B cell (primary cell): ENCODE measurements around the gene MAF. TPM values are rescaled to one million over a fixed set of nuclear protein-coding genes. Genes with fewer than 3 reads are reported as not detected.

Experiments used
- ATAC-seq: fragments of 200-7000 bp; cut with Tn5 transposase; one replicate; pipeline ENCODE4 v1.10.0; 2021; ENCODE audit warnings: low read depth, mild to moderate bottlenecking, moderate number of reproducible peaks, moderate library complexity
- CTCF ChIA-PET: fragments of 350-600 bp; sonication (Branson Sonifier 250); formaldehyde crosslinking; loops from one replicate; lab custom pipeline; 2021; ENCODE audit warnings: antibody characterized with exemption, inconsistent platforms; lab: Charles Lee
- POLR2A ChIA-PET: fragments of 350-600 bp; sonication (Branson Sonifier 250); formaldehyde crosslinking; loops from one replicate; lab custom pipeline; 2021; ENCODE audit warnings: antibody characterized with exemption; lab: Charles Lee
- DNase-seq: peaks from one replicate; pipeline ENCODE4 v3.0.0; 2013
- H2AFZ ChIP-seq: 2 replicates; pipeline ENCODE4 v1.6.1; 2012; ENCODE audit warnings: mild to moderate bottlenecking, low read depth, low read length; ENCODE audit not compliant: insufficient read depth, poor library complexity, severe bottlenecking
- H3K27ac ChIP-seq, 2 donors: 1 replicate in 1 of 2; 2 replicates in 1 of 2; pipeline ENCODE4 v1.5.1; 2012 to 2013; ENCODE audit warnings: low read length in 2 of 2, mild to moderate bottlenecking in 2 of 2, moderate library complexity in 1 of 2
- H3K27me3 ChIP-seq, 4 experiments: fragments of 200-600 bp in 1 of 4; sonication (generic) in 1 of 4; replicated peaks in 1 of 4; 1 replicate in 2 of 4; 2 replicates in 2 of 4; pipeline versions ENCODE4 v1.6.1 to v1.7.0; 2013 to 2016; ENCODE audit warnings: low read length in 3 of 4, mild to moderate bottlenecking in 2 of 4, mixed read lengths in 1 of 4, moderate library complexity in 1 of 4; ENCODE audit not compliant: insufficient read depth in 4 of 4, control insufficient read depth in 3 of 4; ENCODE audit errors: control extremely low read depth in 1 of 4
- H3K36me3 ChIP-seq, 2 experiments: replicated peaks in 1 of 2; 1 replicate in 1 of 2; 2 replicates in 1 of 2; pipeline versions ENCODE4 v1.6.1 to v1.7.1; 2013; ENCODE audit warnings: low read length in 1 of 2; ENCODE audit not compliant: insufficient read depth in 2 of 2, control insufficient read depth in 1 of 2; ENCODE audit errors: control extremely low read depth in 1 of 2, extremely low read depth in 1 of 2
- H3K4me1 ChIP-seq, 2 donors: fragments of 200-600 bp in 1 of 2; sonication (generic) in 1 of 2; 1 replicate in 1 of 2; 2 replicates in 1 of 2; pipeline versions ENCODE4 v1.5.1 to v1.6.1; 2013 to 2017; ENCODE audit warnings: low read length in 2 of 2; ENCODE audit not compliant: control insufficient read depth in 2 of 2, insufficient read depth in 2 of 2
- H3K4me2 ChIP-seq: replicated peaks from 2 replicates; pipeline ENCODE3; 2012; ENCODE audit warnings: mild to moderate bottlenecking, low read depth, low read length; ENCODE audit not compliant: poor library complexity, severe bottlenecking
- H3K4me3 ChIP-seq, 5 experiments: fragments of 200-600 bp in 1 of 5; sonication (generic) in 1 of 5; 1 replicate in 3 of 5; 2 replicates in 2 of 5; pipeline versions ENCODE4 v1.5.1 to v1.7.0; 2011 to 2016; ENCODE audit warnings: low read length in 4 of 5, mild to moderate bottlenecking in 4 of 5, low read depth in 2 of 5, control low read depth in 1 of 5, moderate library complexity in 1 of 5; ENCODE audit not compliant: insufficient read depth in 1 of 5; ENCODE audit errors: control extremely low read depth in 1 of 5, extremely low read depth in 1 of 5
- H3K79me2 ChIP-seq: fragments of 200-600 bp; sonication (generic); one replicate; pipeline ENCODE4 v1.6.0; 2016; ENCODE audit warnings: low read length; ENCODE audit not compliant: control insufficient read depth, insufficient read depth
- H3K9ac ChIP-seq: fragments of 200-600 bp; sonication (generic); 2 replicates; pipeline ENCODE4 v1.6.1; 2017; ENCODE audit warnings: mild to moderate bottlenecking, low read length, moderate library complexity
- H3K9me3 ChIP-seq, 3 donors: one replicate each; pipeline versions ENCODE4 v1.6.1 to v1.7.1; 2013; ENCODE audit warnings: low read length in 2 of 3; ENCODE audit not compliant: control insufficient read depth in 2 of 3, insufficient read depth in 1 of 3; ENCODE audit errors: control extremely low read depth in 1 of 3
- H4K20me1 ChIP-seq: 2 replicates; pipeline ENCODE4 v1.6.0; 2012; ENCODE audit warnings: mild to moderate bottlenecking, low read length; ENCODE audit not compliant: insufficient read depth, control insufficient read depth, poor library complexity, severe bottlenecking
- H3K27ac Mint-ChIP-seq: one replicate; pipeline ENCODE4 v1.8.0; 2021; ENCODE audit warnings: mixed read lengths
- H3K27me3 Mint-ChIP-seq: one replicate; pipeline ENCODE4 v1.8.0; 2021; ENCODE audit warnings: mixed read lengths
- H3K4me1 Mint-ChIP-seq: one replicate; pipeline ENCODE4 v1.8.0; 2021; ENCODE audit warnings: mixed read lengths
- H3K4me3 Mint-ChIP-seq: one replicate; pipeline ENCODE4 v1.8.0; 2021; ENCODE audit warnings: mixed read lengths
- H3K9me3 Mint-ChIP-seq: one replicate; pipeline ENCODE4 v1.8.0; 2022; ENCODE audit warnings: mixed read lengths; ENCODE audit not compliant: insufficient read depth
- EZH2 ChIP-seq: IDR thresholded peaks from 2 replicates; pipeline ENCODE4 v1.6.1; 2012; ENCODE audit warnings: borderline replicate concordance, low read depth, mild to moderate bottlenecking, moderate library complexity, low read length; ENCODE audit not compliant: insufficient read depth, poor library complexity, severe bottlenecking
- WGBS: methylation state at CpG from one replicate; pipeline ENCODE4 v1.1.5; 2013; ENCODE audit warnings: missing lambda C conversion rate; ENCODE audit not compliant: insufficient coverage; 5-methylcytosine and 5-hydroxymethylcytosine counted together
- intact Hi-C: fragments of 100-400 bp; cut with micrococcal nuclease; formaldehyde crosslinking; loops from one replicate; pipeline ENCODE4 v1.10.0; 2022
- polyA plus RNA-seq: library from polyadenylated mRNA; depleted of rRNA; stranded (reverse); fragments of >200 nt; gene quantifications from 2 replicates; pipeline ENCODE4 v1.2.3, GENCODE V29; 2012
- total RNA-seq, 2 donors: library from RNA; stranded (reverse); fragments of 120-200 nt in 1 of 2; gene quantifications; 1 replicate in 1 of 2; 2 replicates in 1 of 2; pipeline versions ENCODE4 v1.2.3 to v1.2.4, GENCODE V29; 2013 to 2022
- TF ChIP-seq, protein P1 (sequence below): fragments of 200-600 bp; IDR thresholded peaks from one replicate; pipeline ENCODE4 v1.8.0; 2022; ENCODE audit warnings: antibody characterized with exemption, mild to moderate bottlenecking

Gene MAF
- total and polyA plus RNA-seq, 2 donors (not counting 1 experiment from before 2014, with no cell fraction given), result 0.30 to 0.49 TPM

DNA sequence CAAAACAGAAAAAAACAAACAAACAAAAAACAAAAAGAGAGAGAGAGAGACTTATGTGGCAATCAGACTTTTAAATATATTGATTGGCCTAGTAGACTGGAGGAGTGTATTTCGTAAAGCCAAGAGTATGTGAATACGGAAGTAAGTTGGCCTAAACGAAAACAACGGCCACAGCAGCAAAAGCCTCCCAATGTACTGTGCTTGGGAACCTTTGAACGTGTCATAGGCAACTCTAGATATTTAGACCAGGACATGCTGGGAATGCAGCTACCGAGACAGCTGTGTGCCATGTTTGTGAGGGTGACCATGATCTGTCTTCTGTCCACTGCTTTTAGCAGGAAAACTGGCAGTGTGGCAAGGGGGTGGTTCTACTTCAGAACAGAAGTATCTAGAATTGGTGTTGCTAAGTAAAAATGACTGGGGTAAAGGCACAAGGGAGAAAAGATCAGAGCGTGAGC lies 7.4 kb downstream of the MAF start:
- POLR2A ChIA-PET, result no interaction called here

DNA sequence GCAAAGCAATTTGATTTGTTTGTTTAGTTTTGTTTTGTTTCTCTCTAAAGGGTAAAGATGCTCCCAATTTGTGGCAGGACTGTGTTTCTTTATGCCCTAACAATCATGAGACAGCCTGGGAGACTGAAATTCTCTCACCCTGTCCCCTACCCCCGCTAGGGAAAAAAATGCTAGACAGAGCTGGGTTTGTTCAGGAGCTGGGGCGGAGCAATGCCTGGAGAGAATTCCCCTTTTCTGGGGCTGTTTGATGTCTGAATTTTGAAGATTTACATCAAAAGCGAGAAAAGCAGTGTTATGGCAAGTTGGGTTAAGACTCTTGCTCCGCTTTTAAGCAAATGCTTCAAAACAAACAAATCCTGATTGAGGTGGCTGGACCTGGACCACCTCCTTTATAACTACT lies 8.4 kb downstream of the MAF start:
- Histone ChIP-seq H3K4me1 (no peaks in the 10 kb centered on the region), H3K27me3 (peaks cover 0 to 40% (median 8%) of the 10 kb centered on the region in 4 experiments), H3K36me3 (no peaks in the 10 kb centered on the region), H4K20me1 (no peaks in the 10 kb centered on the region), H2AFZ (no peak overlapping the region), H3K9me3 (no peaks in the 10 kb centered on the region), H3K79me2 (no peaks in the 10 kb centered on the region), H3K4me2 (no peak overlapping the region), H3K9ac (no peak overlapping the region), H3K4me3 (no peak overlapping the region), H3K27ac (no peak overlapping the region)
- H3K4me3 Mint-ChIP-seq, result no peak overlapping the region
- CTCF ChIA-PET, result no interaction called here
- DNase-seq (no peak), ATAC-seq (no peak)
- POLR2A ChIA-PET, result no interaction called here
- intact Hi-C loops, result no loop called here
- H3K27me3 Mint-ChIP-seq, result peaks cover 57% of the 10 kb centered on the region
- no peak overlapping the region for H3K27ac Mint-ChIP-seq
- no peaks in the 10 kb centered on the region for H3K4me1 Mint-ChIP-seq
- H3K9me3 Mint-ChIP-seq, result no peaks in the 10 kb centered on the region
- WGBS, result 100% methylated on average over 1 of the region's 4 CpGs
- TF ChIP-seq EZH2, result no peak
- TF ChIP-seq, protein P1, sequence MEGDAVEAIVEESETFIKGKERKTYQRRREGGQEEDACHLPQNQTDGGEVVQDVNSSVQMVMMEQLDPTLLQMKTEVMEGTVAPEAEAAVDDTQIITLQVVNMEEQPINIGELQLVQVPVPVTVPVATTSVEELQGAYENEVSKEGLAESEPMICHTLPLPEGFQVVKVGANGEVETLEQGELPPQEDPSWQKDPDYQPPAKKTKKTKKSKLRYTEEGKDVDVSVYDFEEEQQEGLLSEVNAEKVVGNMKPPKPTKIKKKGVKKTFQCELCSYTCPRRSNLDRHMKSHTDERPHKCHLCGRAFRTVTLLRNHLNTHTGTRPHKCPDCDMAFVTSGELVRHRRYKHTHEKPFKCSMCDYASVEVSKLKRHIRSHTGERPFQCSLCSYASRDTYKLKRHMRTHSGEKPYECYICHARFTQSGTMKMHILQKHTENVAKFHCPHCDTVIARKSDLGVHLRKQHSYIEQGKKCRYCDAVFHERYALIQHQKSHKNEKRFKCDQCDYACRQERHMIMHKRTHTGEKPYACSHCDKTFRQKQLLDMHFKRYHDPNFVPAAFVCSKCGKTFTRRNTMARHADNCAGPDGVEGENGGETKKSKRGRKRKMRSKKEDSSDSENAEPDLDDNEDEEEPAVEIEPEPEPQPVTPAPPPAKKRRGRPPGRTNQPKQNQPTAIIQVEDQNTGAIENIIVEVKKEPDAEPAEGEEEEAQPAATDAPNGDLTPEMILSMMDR, result no peak

More for the DNA sequence above, 7.4 kb downstream of the MAF start:
- Mint-ChIP-seq H3K27me3 (peaks cover 57% of the 10 kb centered on the region), H3K9me3 (no peaks in the 10 kb centered on the region), H3K4me1 (peaks cover 1% of the 10 kb centered on the region), H3K27ac (no peak overlapping the region), H3K4me3 (no peak overlapping the region)
- Histone ChIP-seq H3K27ac (no peak overlapping the region), H3K79me2 (no peaks in the 10 kb centered on the region), H3K9me3 (no peaks in the 10 kb centered on the region), H3K4me2 (no peak overlapping the region), H3K4me1 (no peaks in the 10 kb centered on the region), H3K36me3 (no peaks in the 10 kb centered on the region), H2AFZ (no peak overlapping the region), H3K4me3 (no peak overlapping the region), H3K9ac (no peak overlapping the region), H3K27me3 (peaks cover 0 to 40% (median 6%) of the 10 kb centered on the region in 4 experiments), H4K20me1 (no peaks in the 10 kb centered on the region)
- ATAC-seq (no peak), DNase-seq (no peak)
- CTCF ChIA-PET, result no interaction called here
- intact Hi-C loops, result no loop called here
- TF ChIP-seq EZH2, result no peak
- TF ChIP-seq, protein P1, result no peak
- WGBS, result 98% methylated on average over 7 of the region's 7 CpGs
